ENCODE data around the gene NMNAT3. TPM values are rescaled to one million over a fixed set of nuclear protein-coding genes. Genes with fewer than 3 reads are reported as not detected.
A peak's percentile ranks its signal among the peaks of the same experiment; 100 is the strongest.
"Not testable (repeated sequence)": the region's sequence is repeated elsewhere in the genome, so short reads cannot be mapped to it uniquely, and the experiment has no call there.

The NMNAT3 gene
- total RNA-seq, 2 experiments from 2014 or later: 5.9 to 6.1 TPM

DNA sequence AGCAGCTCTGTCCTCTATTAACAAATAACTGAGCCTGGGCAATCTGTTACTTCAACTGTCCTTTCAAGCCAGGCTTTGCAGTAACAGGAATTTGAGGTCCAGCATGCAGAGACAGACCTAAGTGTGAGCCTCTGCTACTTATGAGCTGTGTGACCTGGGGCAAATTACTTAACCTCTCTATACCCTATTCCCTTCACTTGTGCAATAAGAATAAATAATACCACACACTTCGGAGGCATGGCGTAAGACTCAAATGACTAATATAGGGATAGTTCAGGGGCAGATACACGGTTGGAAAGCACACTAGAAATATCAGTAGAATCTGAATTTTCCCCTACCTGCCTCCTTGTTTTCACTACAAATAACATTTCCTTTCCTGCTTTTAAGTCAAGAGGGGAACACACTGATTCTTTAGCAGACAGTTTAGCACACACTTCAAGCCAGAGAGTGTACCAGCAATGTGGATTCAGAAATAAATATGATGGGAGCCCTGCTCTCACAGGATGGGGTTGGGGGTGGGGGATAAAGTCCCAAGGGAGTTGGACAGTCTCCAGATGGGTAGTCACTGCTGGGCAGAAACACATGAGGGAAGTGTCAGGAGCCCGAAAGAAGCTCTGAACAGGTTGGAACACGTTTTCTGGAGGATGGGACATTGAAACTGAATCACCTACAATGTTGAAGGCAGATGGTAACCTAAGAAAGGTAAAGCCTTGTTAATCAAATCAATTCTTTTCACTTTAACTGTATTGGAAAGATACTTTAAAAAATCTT lies 76.4 kb downstream of the NMNAT3 start:
- DNase-seq (no peak), ATAC-seq (no peak)
- Mint-ChIP-seq H3K9me3 (ENCODE audit: low read depth) (no peaks in the 10 kb centered on the region), H3K27ac (no peak overlapping the region), H3K4me1 (no peaks in the 10 kb centered on the region), H3K4me3 (no peak overlapping the region), H3K36me3 (ENCODE audit: low read depth) (no peaks in the 10 kb centered on the region), H3K27me3 (no peaks in the 10 kb centered on the region)
- CTCF ChIA-PET: no interaction called here
- intact Hi-C loops (cut with DNase I, micrococcal nuclease): no loop called here
- POLR2A ChIA-PET: no interaction called here

DNA sequence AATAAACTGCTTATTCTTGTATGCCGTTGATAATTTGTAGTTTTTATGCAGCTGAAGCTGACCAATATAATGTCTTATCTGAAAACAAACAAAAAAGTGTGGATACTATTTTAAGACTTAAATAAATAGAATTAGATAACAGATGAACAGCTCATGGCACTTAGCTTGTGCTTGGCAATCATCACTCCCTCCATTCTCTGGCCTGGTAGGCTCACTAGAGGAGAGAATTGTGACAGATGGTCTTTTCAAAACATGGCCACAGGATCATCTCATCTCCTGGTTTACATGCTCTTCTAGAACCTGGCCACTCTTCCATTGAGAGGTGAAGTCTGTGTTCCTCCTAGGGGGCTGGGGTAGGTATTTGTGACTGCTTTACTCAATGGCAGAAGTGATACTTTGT lies 79.8 kb downstream of the NMNAT3 start:
- Mint-ChIP-seq H3K4me1 (no peaks in the 10 kb centered on the region), H3K9me3 (ENCODE audit: low read depth) (no peaks in the 10 kb centered on the region), H3K36me3 (ENCODE audit: low read depth) (no peaks in the 10 kb centered on the region), H3K27me3 (no peaks in the 10 kb centered on the region), H3K27ac (no peak overlapping the region), H3K4me3 (no peak overlapping the region)
- intact Hi-C loops (cut with DNase I, micrococcal nuclease): no loop called here
- no peak for DNase-seq
- no peak for ATAC-seq
- ChIA-PET POLR2A (no interaction called here), CTCF (no interaction called here)

DNA sequence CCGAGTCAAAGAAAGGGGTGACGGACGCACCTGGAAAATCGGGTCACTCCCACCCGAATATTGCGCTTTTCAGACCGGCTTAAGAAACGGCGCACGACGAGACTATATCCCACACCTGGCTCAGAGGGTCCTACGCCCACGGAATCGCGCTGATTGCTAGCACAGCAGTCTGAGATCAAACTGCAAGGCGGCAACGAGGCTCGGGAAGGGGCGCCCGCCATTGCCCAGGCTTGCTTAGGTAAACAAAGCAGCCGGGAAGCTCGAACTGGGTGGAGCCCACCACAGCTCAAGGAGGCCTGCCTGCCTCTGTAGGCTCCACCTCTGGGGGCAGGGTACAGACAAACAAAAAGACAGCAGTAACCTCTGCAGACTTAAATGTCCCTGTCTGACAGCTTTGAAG lies 86.6 kb downstream of the NMNAT3 start:
- POLR2A ChIA-PET; intact Hi-C loops (cut with DNase I, micrococcal nuclease); CTCF ChIA-PET; H3K9me3 Mint-ChIP-seq (ENCODE audit: low read depth); H3K36me3 Mint-ChIP-seq (ENCODE audit: low read depth); H3K4me3 Mint-ChIP-seq; ATAC-seq; H3K4me1 Mint-ChIP-seq; H3K27ac Mint-ChIP-seq; H3K27me3 Mint-ChIP-seq; DNase-seq: not testable (repeated sequence)

DNA sequence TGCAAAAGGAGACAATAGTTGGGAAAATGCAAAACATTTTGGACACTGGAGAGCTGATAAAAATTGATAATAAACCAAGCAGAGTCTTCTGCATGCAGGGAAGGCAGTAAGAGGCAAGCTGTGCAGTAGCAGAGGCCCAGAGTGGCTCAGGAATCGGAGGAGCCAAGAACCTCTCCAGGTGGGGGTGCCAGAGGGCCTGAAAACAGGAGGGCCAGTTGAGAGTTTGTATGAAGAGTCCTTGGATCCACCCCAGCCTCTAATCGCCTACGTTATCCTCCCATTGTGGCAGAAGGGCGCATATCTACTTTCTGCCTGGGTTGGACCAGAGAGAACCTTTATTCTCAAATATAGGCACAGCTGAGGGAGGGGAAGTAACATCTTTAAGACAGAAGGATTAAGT lies 89.3 kb downstream of the NMNAT3 start:
- H3K4me3 Mint-ChIP-seq: no peak overlapping the region
- H3K9me3 Mint-ChIP-seq (ENCODE audit: low read depth): no peaks in the 10 kb centered on the region
- no peaks in the 10 kb centered on the region for H3K4me1 Mint-ChIP-seq
- ChIA-PET CTCF (no interaction called here), POLR2A (no interaction called here)
- ATAC-seq (no peak), DNase-seq (peak; percentile 7)
- no peak overlapping the region for H3K27ac Mint-ChIP-seq
- intact Hi-C loops (cut with DNase I, micrococcal nuclease): no loop called here
- H3K36me3 Mint-ChIP-seq (ENCODE audit: low read depth): no peaks in the 10 kb centered on the region
- no peaks in the 10 kb centered on the region for H3K27me3 Mint-ChIP-seq

DNA sequence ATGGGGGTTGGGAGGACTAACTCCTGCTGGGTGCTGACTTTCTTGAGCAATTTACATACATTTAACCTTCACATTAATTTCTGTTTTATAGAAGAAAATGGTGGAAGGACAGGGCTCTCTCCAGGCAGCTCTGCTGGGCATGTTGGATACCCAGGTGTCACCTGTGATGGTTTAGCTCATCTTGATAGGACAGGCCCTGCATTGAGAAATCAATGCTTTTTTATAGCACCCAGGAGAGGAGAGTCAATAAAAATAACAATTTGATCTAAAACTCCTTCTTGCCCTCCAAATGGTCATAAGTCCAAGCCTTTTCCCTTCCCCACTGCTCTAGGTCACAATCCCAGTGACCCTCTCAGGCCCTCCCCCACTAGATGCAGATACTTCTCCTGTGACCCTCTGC lies 90.0 kb downstream of the NMNAT3 start:
- H3K4me1 Mint-ChIP-seq: no peaks in the 10 kb centered on the region
- no peaks in the 10 kb centered on the region for H3K36me3 Mint-ChIP-seq (ENCODE audit: low read depth)
- CTCF ChIA-PET: no interaction called here
- no peaks in the 10 kb centered on the region for H3K27me3 Mint-ChIP-seq
- no peak overlapping the region for H3K27ac Mint-ChIP-seq
- no peak for ATAC-seq
- no peaks in the 10 kb centered on the region for H3K9me3 Mint-ChIP-seq (ENCODE audit: low read depth)
- intact Hi-C loops (cut with DNase I, micrococcal nuclease): no loop called here
- DNase-seq: no peak
- H3K4me3 Mint-ChIP-seq: no peak overlapping the region
- POLR2A ChIA-PET: no interaction called here

DNA sequence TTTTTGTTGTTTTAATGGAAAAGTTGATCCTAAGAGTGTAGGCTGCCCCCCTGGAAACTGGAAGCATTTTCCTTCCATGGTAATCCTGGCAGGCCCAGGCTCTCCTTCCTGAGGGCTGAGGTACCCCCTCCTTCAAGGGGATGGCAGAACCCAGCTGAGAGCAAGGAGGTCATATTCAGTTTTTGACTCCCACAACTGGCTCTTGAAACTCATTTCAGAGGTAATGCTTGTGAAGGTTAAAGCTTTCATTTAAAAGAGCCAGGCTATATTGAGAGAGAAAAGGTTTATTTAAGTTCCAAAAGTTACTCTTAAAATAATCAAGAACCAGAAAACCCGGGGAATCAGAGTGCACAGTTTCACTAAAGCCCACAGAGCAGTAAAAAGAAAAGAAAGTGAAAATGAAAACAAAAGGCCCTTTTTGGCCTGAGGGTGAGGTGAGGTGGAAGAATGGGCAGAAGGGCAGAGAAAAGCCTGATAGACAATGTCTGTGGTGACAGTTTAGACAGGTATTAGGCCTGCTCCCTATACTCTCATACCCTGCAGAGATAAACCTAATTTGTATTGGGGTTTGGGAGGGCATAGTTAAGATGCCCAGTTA lies 91.3 kb downstream of the NMNAT3 start:
- ATAC-seq: no peak
- no peaks in the 10 kb centered on the region for H3K9me3 Mint-ChIP-seq (ENCODE audit: low read depth)
- POLR2A ChIA-PET: no interaction called here

DNA sequence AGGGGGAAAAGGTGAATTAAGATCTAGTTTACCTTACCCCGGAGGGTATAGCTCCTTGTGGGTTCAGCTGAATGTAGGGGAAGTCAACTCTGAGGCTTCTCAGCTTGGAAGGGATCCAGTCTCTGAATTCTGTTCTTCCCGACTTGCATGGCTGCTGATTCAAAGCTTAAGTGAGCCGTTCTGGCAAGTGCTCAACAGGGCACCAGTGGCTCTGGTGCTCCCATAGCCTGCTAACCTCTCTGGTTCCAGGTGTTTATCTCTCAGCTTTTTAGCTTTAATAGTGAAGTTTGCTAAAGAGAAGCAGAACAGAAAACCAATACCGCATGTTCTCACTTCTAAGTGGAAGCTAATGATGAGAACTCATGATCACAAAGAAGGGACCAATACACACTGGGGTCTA lies 92.0 kb downstream of the NMNAT3 start:
- Mint-ChIP-seq H3K27me3 (no peaks in the 10 kb centered on the region), H3K36me3 (ENCODE audit: low read depth) (no peaks in the 10 kb centered on the region), H3K9me3 (ENCODE audit: low read depth) (no peaks in the 10 kb centered on the region), H3K27ac (no peak overlapping the region), H3K4me3 (no peak overlapping the region), H3K4me1 (no peaks in the 10 kb centered on the region)
- POLR2A ChIA-PET: no interaction called here
- DNase-seq (no peak), ATAC-seq (no peak)
- CTCF ChIA-PET: no interaction called here
- intact Hi-C loops (cut with DNase I, micrococcal nuclease): no loop called here

More for the DNA sequence above, 91.3 kb downstream of the NMNAT3 start:
- Mint-ChIP-seq H3K27ac (no peak overlapping the region), H3K36me3 (ENCODE audit: low read depth) (no peaks in the 10 kb centered on the region), H3K4me1 (no peaks in the 10 kb centered on the region), H3K4me3 (no peak overlapping the region), H3K27me3 (no peaks in the 10 kb centered on the region)
- DNase-seq: no peak
- intact Hi-C loops (cut with DNase I, micrococcal nuclease): no loop called here
- CTCF ChIA-PET: no interaction called here

DNA sequence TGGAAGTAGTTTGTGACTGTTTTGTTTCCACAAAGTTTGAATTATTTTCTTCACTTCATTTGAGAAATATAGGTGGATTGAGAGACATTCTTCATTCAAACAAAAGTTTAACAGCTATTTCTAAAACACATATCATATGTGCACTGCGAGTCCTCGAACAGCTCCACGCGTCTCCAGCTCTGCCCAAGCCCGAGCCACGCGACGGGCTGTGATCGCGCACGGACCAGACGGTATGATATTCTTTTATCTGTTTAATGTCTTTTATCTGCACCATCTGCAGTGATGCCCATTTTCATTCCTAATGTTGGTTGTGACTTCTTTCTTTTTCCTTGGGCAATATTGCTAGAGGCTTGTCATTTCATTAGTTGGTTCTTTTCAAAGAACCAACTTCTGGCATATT lies 94.1 kb downstream of the NMNAT3 start:
- H3K9me3 Mint-ChIP-seq (ENCODE audit: low read depth); H3K27ac Mint-ChIP-seq; intact Hi-C loops (cut with DNase I, micrococcal nuclease); DNase-seq; H3K36me3 Mint-ChIP-seq (ENCODE audit: low read depth); CTCF ChIA-PET; H3K4me3 Mint-ChIP-seq; POLR2A ChIA-PET; ATAC-seq; H3K4me1 Mint-ChIP-seq; H3K27me3 Mint-ChIP-seq: not testable (repeated sequence)

DNA sequence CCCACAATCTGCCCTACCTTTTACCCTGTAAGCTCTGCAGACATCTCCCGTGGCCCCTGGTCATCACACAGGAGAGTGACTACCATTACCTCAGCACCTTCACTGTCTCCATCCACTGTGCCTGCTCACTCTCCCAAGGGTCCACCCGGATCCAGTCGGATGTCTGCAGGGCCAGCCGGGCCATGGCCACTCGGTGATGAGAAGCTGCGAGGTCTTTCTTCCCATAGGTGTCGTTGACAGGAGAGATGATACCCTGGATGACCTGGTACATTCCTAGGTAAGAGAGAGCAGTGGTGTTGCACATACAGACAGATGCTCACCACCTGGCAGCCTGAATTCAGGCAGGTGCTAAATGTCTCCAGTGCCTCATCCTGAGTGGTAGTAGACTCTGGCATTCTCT lies 99.0 kb downstream of the NMNAT3 start:
- no peaks in the 10 kb centered on the region for H3K4me1 Mint-ChIP-seq
- intact Hi-C loops (cut with DNase I, micrococcal nuclease): no loop called here
- CTCF ChIA-PET: no interaction called here

DNA sequence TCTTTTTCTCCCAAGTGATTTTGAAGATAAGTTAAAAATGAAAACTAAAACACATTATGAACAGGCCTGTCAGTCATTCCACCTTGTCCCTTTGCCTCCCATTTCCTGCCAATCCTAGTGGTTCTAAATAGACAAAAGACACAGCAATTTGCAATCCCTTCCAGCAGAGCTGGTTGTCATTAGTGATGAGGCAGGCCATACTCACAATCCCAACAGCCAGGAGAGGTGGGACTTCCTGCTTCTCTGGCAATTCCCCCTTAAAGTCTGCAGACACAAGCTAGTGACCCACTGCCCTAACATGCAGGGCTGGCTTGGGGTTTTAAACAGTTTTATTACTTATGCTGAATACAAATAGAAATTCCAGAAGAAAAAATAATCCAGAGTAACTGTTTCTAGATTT lies 99.9 kb downstream of the NMNAT3 start:
- Mint-ChIP-seq H3K4me3 (no peak overlapping the region), H3K36me3 (ENCODE audit: low read depth) (peaks cover 2% of the 10 kb centered on the region), H3K4me1 (no peaks in the 10 kb centered on the region), H3K27me3 (no peaks in the 10 kb centered on the region), H3K27ac (no peak overlapping the region), H3K9me3 (ENCODE audit: low read depth) (no peaks in the 10 kb centered on the region)
- ATAC-seq: no peak
- intact Hi-C loops (cut with DNase I, micrococcal nuclease): no loop called here
- no peak for DNase-seq
- ChIA-PET CTCF (no interaction called here), POLR2A (no interaction called here)

More for the DNA sequence above, 99.0 kb downstream of the NMNAT3 start:
- no peaks in the 10 kb centered on the region for H3K9me3 Mint-ChIP-seq (ENCODE audit: low read depth)
- no peak overlapping the region for H3K27ac Mint-ChIP-seq
- no peak for DNase-seq
- H3K36me3 Mint-ChIP-seq (ENCODE audit: low read depth): peaks cover 2% of the 10 kb centered on the region
- ATAC-seq: no peak
- POLR2A ChIA-PET: no interaction called here
- no peaks in the 10 kb centered on the region for H3K27me3 Mint-ChIP-seq
- H3K4me3 Mint-ChIP-seq: no peak overlapping the region

DNA sequence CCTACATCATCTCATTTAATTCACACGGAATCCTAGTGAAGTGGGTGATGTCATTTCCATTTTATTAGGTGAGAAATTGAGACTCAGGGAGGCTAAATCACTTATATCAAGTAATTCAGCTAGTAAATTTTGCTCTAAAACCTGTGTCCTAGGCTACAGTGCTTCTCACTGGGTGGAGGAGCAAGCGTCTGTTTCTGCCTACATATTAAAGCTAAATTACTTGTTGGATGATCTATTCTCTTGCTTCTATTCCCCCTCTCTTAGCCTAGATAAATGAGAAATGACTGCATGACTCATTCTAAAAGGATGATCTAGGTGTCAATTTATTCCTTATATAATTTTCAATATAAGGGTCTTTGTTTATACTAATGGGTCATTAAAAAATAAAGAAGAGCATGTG lies 100.4 kb downstream of the NMNAT3 start:
- POLR2A ChIA-PET: no interaction called here
- no peaks in the 10 kb centered on the region for H3K4me1 Mint-ChIP-seq
- DNase-seq (no peak), ATAC-seq (no peak)
- H3K36me3 Mint-ChIP-seq (ENCODE audit: low read depth): peaks cover 2% of the 10 kb centered on the region
- H3K9me3 Mint-ChIP-seq (ENCODE audit: low read depth): no peaks in the 10 kb centered on the region
- H3K27me3 Mint-ChIP-seq: no peaks in the 10 kb centered on the region
- no peak overlapping the region for H3K27ac Mint-ChIP-seq
- no peak overlapping the region for H3K4me3 Mint-ChIP-seq
- CTCF ChIA-PET: no interaction called here
- intact Hi-C loops (cut with DNase I, micrococcal nuclease): no loop called here

DNA sequence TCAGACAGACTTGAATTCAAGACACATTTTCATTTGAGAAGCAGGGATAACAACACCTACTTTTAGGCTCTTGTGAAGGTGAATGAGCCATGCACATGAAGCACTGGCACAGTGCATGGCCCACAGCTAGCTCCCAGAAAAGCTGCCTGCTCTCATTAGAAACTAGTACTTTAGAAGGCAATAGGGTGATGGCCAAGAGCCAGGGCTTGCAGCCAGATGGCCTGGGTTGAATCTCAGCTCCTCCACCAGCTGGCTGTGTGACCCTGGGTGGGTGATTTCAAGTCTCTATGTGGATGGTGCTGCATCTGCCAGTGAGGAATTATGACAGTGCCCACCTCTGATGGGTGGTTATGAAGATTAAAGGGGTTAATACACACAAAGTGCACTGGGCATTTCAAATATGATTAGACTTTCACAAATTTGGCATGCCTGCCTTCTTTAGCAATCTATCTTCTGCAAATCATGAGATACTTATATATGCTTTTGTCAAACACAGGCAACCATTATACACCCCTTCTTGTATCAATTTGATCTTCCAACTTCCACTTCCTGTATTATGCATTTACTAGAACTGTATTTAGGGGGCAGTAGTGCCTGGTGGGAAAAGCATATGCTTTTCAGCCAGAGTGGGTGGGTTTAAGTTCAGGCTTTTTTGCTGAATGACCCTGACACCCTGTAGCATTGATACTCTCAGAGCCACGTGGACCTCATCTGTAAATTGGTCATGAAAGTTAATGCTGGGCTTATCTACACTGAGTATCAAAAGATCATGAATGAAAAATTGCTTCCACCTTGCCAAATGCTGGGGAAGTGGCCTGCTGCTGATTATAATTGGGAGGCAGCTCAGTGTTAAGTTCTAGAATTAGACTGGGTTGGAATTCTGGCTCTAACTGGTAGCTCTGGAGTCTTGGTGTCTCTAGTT lies 103.5 kb downstream of the NMNAT3 start:
- Mint-ChIP-seq H3K4me1 (no peaks in the 10 kb centered on the region), H3K36me3 (ENCODE audit: low read depth) (peaks cover 11% of the 10 kb centered on the region), H3K9me3 (ENCODE audit: low read depth) (no peaks in the 10 kb centered on the region), H3K27ac (no peak overlapping the region), H3K4me3 (no peak overlapping the region), H3K27me3 (no peaks in the 10 kb centered on the region)
- ChIA-PET CTCF (no interaction called here), POLR2A (no interaction called here)
- DNase-seq (no peak), ATAC-seq (no peak)
- intact Hi-C loops (cut with DNase I, micrococcal nuclease): no loop called here

Data from activated CD4-positive, alpha-beta T cell treated with anti-CD3 and anti-CD28 coated beads for 36 hours (primary cell).